Measurements from ENCODE around the gene MLH3. TPM values are rescaled to one million over a fixed set of nuclear protein-coding genes. Genes with fewer than 3 reads are reported as not detected.

MLH3 gene
- total and polyA plus RNA-seq, 2 of the 13 experiments (the other 11 are each of a cell fraction or from before 2014, with no cell fraction given), result 14.4 to 24.8 TPM

GRCh38 chr14:74976264-74977113, 74.8 kb downstream of the MLH3 start:
- BruUV-seq (replicated peaks), result no TSS peak
- Histone ChIP-seq H4K20me1 (ENCODE audit: insufficient read depth, low read length) (no peaks in the 10 kb centered on the region), H3K4me3 (replicated peaks in 1 of 3; ENCODE audit: insufficient read depth in 1 of 3, low read depth in 2 of 3, low read length in 3 of 3) (no peak overlapping the region), H3K9ac (ENCODE audit: insufficient read depth, low read depth, low read length) (no peak overlapping the region), H3K36me3 (replicated peaks in 1 of 2; ENCODE audit: control insufficient read depth in 1 of 2, insufficient read depth in 2 of 2, low read length in 2 of 2) (no peaks in the 10 kb centered on the region), H3K4me1 (ENCODE audit: insufficient read depth, low read length) (peaks cover 51% of the 10 kb centered on the region), H3K4me2 (ENCODE audit: low read depth, low read length) (no peak overlapping the region), H3K27ac (ENCODE audit: extremely low read length, insufficient read depth, low read length) (no peak overlapping the region), H2AFZ (ENCODE audit: low read length) (no peak overlapping the region), H3K79me2 (ENCODE audit: insufficient read depth, low read length) (no peaks in the 10 kb centered on the region), H3K27me3 (ENCODE audit: control insufficient read depth in 1 of 2, insufficient read depth in 2 of 2, low read length in 2 of 2) (peaks cover 0 to 40% of the 10 kb centered on the region in 2 experiments; a peak in 4 of 5 replicates), H3K9me3 (ENCODE audit: low read length) (no peaks in the 10 kb centered on the region)
- in situ Hi-C loops (cut with HindIII; ENCODE audit: extremely low pct_ligation_motif_present, low pct_unique_long_range_greater_than_20kb), result no loop called here
- no peak for DNase-seq (ENCODE audit: low spot score)
- no peak for ATAC-seq
- no peak for FAIRE-seq
- CTCF ChIA-PET (ENCODE audit: low intra/inter-chr PET ratio, low total read pairs), result no interaction called here
- POLR2A ChIA-PET, result interaction anchor here (1.2 kb wide), 1 partner anchor 25 kb away, joined by 3 read pairs; no protein-coding TSS in a partner anchor
- TF ChIP-seq PREB (CRISPR knock-in tag; IDR thresholded peaks at IDR 0.05), result no peak
- no peak for TF ChIP-seq ZKSCAN5 (CRISPR knock-in tag; IDR thresholded peaks at IDR 0.05)
- TF ChIP-seq, protein P1, sequence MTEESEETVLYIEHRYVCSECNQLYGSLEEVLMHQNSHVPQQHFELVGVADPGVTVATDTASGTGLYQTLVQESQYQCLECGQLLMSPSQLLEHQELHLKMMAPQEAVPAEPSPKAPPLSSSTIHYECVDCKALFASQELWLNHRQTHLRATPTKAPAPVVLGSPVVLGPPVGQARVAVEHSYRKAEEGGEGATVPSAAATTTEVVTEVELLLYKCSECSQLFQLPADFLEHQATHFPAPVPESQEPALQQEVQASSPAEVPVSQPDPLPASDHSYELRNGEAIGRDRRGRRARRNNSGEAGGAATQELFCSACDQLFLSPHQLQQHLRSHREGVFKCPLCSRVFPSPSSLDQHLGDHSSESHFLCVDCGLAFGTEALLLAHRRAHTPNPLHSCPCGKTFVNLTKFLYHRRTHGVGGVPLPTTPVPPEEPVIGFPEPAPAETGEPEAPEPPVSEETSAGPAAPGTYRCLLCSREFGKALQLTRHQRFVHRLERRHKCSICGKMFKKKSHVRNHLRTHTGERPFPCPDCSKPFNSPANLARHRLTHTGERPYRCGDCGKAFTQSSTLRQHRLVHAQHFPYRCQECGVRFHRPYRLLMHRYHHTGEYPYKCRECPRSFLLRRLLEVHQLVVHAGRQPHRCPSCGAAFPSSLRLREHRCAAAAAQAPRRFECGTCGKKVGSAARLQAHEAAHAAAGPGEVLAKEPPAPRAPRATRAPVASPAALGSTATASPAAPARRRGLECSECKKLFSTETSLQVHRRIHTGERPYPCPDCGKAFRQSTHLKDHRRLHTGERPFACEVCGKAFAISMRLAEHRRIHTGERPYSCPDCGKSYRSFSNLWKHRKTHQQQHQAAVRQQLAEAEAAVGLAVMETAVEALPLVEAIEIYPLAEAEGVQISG (CRISPR knock-in tag; IDR thresholded peaks at IDR 0.05), result no peak
- no peak for TF ChIP-seq ZSCAN21 (CRISPR knock-in tag; IDR thresholded peaks at IDR 0.05; ENCODE audit: borderline replicate concordance)
- no peak for TF ChIP-seq SNAPC5 (CRISPR knock-in tag; IDR thresholded peaks at IDR 0.05; ENCODE audit: borderline replicate concordance)
- no peak for TF ChIP-seq SKI (IDR thresholded peaks at IDR 0.05; ENCODE audit: partially characterized antibody)
- TF ChIP-seq, protein P2, sequence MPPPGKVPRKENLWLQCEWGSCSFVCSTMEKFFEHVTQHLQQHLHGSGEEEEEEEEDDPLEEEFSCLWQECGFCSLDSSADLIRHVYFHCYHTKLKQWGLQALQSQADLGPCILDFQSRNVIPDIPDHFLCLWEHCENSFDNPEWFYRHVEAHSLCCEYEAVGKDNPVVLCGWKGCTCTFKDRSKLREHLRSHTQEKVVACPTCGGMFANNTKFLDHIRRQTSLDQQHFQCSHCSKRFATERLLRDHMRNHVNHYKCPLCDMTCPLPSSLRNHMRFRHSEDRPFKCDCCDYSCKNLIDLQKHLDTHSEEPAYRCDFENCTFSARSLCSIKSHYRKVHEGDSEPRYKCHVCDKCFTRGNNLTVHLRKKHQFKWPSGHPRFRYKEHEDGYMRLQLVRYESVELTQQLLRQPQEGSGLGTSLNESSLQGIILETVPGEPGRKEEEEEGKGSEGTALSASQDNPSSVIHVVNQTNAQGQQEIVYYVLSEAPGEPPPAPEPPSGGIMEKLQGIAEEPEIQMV (CRISPR knock-in tag; IDR thresholded peaks at IDR 0.05; ENCODE audit: low read depth), result no peak
- no peak for TF ChIP-seq ZFP36L2 (CRISPR knock-in tag; IDR thresholded peaks at IDR 0.05)
- no peak for TF ChIP-seq ZNF142 (CRISPR knock-in tag; IDR thresholded peaks at IDR 0.05)
- 32% methylated on average over 8 of the region's 11 CpGs for WGBS (ENCODE audit: low lambda C conversion rate)
- intact Hi-C loops (cut with micrococcal nuclease; ENCODE audit: unreplicated experiment), result no loop called here

Data from HepG2 (cell line).